Measurements from ENCODE around the gene DRC7. TPM values are rescaled to one million over a fixed set of nuclear protein-coding genes. Genes with fewer than 3 reads are reported as not detected.

Gene DRC7
- total and polyA plus RNA-seq, 4 donors: 0.06 to 1.8 (median 0.08) TPM; not detected in 1

GRCh38 chr16:57734308-57734924, 39.8 kb downstream of the DRC7 start:
- no peak for TF ChIP-seq YY1 (IDR thresholded peaks at IDR 0.05)
- no peak for TF ChIP-seq JUND (IDR thresholded peaks at IDR 0.05)
- TF ChIP-seq GABPA (IDR thresholded peaks at IDR 0.05 in 1 of 2, conservative IDR thresholded peaks at IDR 0.05 in 1 of 2): no peak
- TF ChIP-seq FOXA1 (IDR thresholded peaks at IDR 0.05): no peak
- TF ChIP-seq FOXA2 (IDR thresholded peaks at IDR 0.05): no peak
- TF ChIP-seq HNF4G (IDR thresholded peaks at IDR 0.05): no peak
- TF ChIP-seq RAD21 (IDR thresholded peaks at IDR 0.05): no peak
- TF ChIP-seq HNF4A (conservative IDR thresholded peaks at IDR 0.05): no peak
- TF ChIP-seq, protein P1, sequence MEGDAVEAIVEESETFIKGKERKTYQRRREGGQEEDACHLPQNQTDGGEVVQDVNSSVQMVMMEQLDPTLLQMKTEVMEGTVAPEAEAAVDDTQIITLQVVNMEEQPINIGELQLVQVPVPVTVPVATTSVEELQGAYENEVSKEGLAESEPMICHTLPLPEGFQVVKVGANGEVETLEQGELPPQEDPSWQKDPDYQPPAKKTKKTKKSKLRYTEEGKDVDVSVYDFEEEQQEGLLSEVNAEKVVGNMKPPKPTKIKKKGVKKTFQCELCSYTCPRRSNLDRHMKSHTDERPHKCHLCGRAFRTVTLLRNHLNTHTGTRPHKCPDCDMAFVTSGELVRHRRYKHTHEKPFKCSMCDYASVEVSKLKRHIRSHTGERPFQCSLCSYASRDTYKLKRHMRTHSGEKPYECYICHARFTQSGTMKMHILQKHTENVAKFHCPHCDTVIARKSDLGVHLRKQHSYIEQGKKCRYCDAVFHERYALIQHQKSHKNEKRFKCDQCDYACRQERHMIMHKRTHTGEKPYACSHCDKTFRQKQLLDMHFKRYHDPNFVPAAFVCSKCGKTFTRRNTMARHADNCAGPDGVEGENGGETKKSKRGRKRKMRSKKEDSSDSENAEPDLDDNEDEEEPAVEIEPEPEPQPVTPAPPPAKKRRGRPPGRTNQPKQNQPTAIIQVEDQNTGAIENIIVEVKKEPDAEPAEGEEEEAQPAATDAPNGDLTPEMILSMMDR (IDR thresholded peaks at IDR 0.05; ENCODE audit: low read depth, low read length, missing input control): no peak
- no peak for TF ChIP-seq NR2F2 (IDR thresholded peaks at IDR 0.05)
- no peak for TF ChIP-seq SP1 (IDR thresholded peaks at IDR 0.05)
- TF ChIP-seq ZBTB33 (IDR thresholded peaks at IDR 0.05): no peak
- no peak for TF ChIP-seq RXRA (IDR thresholded peaks at IDR 0.05)
- no peak for TF ChIP-seq EGR1 (IDR thresholded peaks at IDR 0.05; ENCODE audit: low read depth in 2 of 2)
- TF ChIP-seq REST (IDR thresholded peaks at IDR 0.05): no peak
- no peak for TF ChIP-seq MAX (IDR thresholded peaks at IDR 0.05)
- TF ChIP-seq ATF3 (IDR thresholded peaks at IDR 0.05): no peak
- TF ChIP-seq TAF1 (conservative IDR thresholded peaks at IDR 0.05): no peak
- Histone ChIP-seq H3K27me3 (ENCODE audit: control insufficient read depth in 4 of 4, insufficient read depth in 4 of 4, low read length in 3 of 4) (no peaks in the 10 kb centered on the region), H3K9me3 (ENCODE audit: control insufficient read depth in 4 of 4, low read length in 3 of 4) (no peaks in the 10 kb centered on the region), H3K4me1 (ENCODE audit: control insufficient read depth in 4 of 4, insufficient read depth in 4 of 4, low read length in 3 of 4) (peaks cover 8 to 22% (median 18%) of the 10 kb centered on the region in 4 donors), H3K36me3 (ENCODE audit: control insufficient read depth in 4 of 4, insufficient read depth in 3 of 4, low read depth in 1 of 4, low read length in 3 of 4) (no peaks in the 10 kb centered on the region), H3K9ac (ENCODE audit: low read depth in 1 of 2, low read length in 2 of 2) (peak overlapping the region; percentile 59 to 98), H3K27ac (ENCODE audit: low read depth in 1 of 2, low read length in 2 of 2) (peak overlapping the region; percentile 68 to 92), H3K4me3 (ENCODE audit: low read depth in 1 of 3, low read length in 3 of 3) (peak overlapping the region; percentile 62 to 91 (median 64))
- DNase-seq (ENCODE audit: low spot score): no peak
- WGBS: 54% methylated on average over 20 of the region's 20 CpGs
